Cardiac muscle cell (in vitro differentiated cells and primary cell): ENCODE data around the gene CNP. TPM values are rescaled to one million over a fixed set of nuclear protein-coding genes. Genes with fewer than 3 reads are reported as not detected.
"Not testable (repeated sequence)": the region's sequence is repeated elsewhere in the genome, so short reads cannot be mapped to it uniquely, and the experiment has no call there.

ENCODE experiments used
- DNase-seq, 2 donors: peaks; one replicate each; pipeline versions ENCODE4 v3.0.0 to v3.0.0-alpha.2; 2010 to 2017; ENCODE audit warnings: low read depth in 1 of 2, low spot score in 1 of 2
- H3K27ac ChIP-seq: fragments of 200-600 bp; sonication (generic); 2 replicates; pipeline ENCODE4 v1.5.1; 2016
- H3K27me3 ChIP-seq: fragments of 200-600 bp; sonication (generic); 2 replicates; pipeline ENCODE4 v1.6.0; 2016; ENCODE audit warnings: control low read depth
- H3K36me3 ChIP-seq: fragments of 200-600 bp; sonication (generic); 2 replicates; pipeline ENCODE4 v1.5.1; 2016; ENCODE audit warnings: control low read depth
- H3K4me1 ChIP-seq: fragments of 200-600 bp; sonication (generic); 2 replicates; pipeline ENCODE4 v1.8.1; 2017; ENCODE audit warnings: low read depth, mild to moderate bottlenecking, mixed run types
- H3K4me3 ChIP-seq: fragments of 200-600 bp; sonication (generic); 2 replicates; pipeline ENCODE4 v1.5.1; 2016; ENCODE audit warnings: mild to moderate bottlenecking
- H3K9me3 ChIP-seq: fragments of 200-600 bp; sonication (generic); 2 replicates; pipeline ENCODE4 v1.5.1; 2017; ENCODE audit warnings: low read depth, mild to moderate bottlenecking, control low read depth
- polyA plus RNA-seq: library from polyadenylated mRNA; unstranded; fragments of >200 nt; fragmentation: Nextera tagmentation; extraction: Ambion mirVana; gene quantifications from 2 replicates; pipeline ENCODE4 v1.2.1, GENCODE V29; 2016
- total RNA-seq: library from RNA; depleted of rRNA; stranded (reverse); fragments of >200 nt; gene quantifications from 2 replicates; pipeline ENCODE4 v1.2.3, GENCODE V29; 2016
- TF ChIP-seq, protein P1 (sequence below): IDR thresholded peaks from 2 replicates; pipeline ENCODE4 v1.5.1; 2012; ENCODE audit warnings: low read depth, mild to moderate bottlenecking, low read length

CNP gene
- total and polyA plus RNA-seq, 2 experiments from 2014 or later: 69.0 to 82.8 TPM

GRCh38 chr17:42009170-42009569 is 42.6 kb downstream of the CNP start:
- H3K27ac ChIP-seq: peak overlapping the region; percentile 47
- TF ChIP-seq, protein P1, sequence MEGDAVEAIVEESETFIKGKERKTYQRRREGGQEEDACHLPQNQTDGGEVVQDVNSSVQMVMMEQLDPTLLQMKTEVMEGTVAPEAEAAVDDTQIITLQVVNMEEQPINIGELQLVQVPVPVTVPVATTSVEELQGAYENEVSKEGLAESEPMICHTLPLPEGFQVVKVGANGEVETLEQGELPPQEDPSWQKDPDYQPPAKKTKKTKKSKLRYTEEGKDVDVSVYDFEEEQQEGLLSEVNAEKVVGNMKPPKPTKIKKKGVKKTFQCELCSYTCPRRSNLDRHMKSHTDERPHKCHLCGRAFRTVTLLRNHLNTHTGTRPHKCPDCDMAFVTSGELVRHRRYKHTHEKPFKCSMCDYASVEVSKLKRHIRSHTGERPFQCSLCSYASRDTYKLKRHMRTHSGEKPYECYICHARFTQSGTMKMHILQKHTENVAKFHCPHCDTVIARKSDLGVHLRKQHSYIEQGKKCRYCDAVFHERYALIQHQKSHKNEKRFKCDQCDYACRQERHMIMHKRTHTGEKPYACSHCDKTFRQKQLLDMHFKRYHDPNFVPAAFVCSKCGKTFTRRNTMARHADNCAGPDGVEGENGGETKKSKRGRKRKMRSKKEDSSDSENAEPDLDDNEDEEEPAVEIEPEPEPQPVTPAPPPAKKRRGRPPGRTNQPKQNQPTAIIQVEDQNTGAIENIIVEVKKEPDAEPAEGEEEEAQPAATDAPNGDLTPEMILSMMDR: peak; percentile 9
- DNase-seq: no peak

GRCh38 chr17:42010266-42010680 is 43.7 kb downstream of the CNP start:
- not testable (repeated sequence) for H3K36me3 ChIP-seq, H3K27me3 ChIP-seq, H3K9me3 ChIP-seq, H3K4me3 ChIP-seq, H3K27ac ChIP-seq, H3K4me1 ChIP-seq
- DNase-seq: peak in 1 of 2 donors; percentile 79

More at GRCh38 chr17:42009170-42009569, 42.6 kb downstream of the CNP start:
- no peaks in the 10 kb centered on the region for H3K36me3 ChIP-seq
- H3K9me3 ChIP-seq: no peaks in the 10 kb centered on the region
- H3K27me3 ChIP-seq: no peaks in the 10 kb centered on the region
- H3K4me1 ChIP-seq: no peaks in the 10 kb centered on the region
- no peak overlapping the region for H3K4me3 ChIP-seq

GRCh38 chr17:42010898-42011516 is 44.4 kb downstream of the CNP start:
- H3K27me3 ChIP-seq: no peaks in the 10 kb centered on the region
- peaks cover 4% of the 10 kb centered on the region for H3K4me1 ChIP-seq
- DNase-seq: peak in 1 of 2 donors; percentile 57
- H3K4me3 ChIP-seq: no peak overlapping the region
- TF ChIP-seq, protein P1: no peak
- H3K36me3 ChIP-seq: no peaks in the 10 kb centered on the region
- H3K9me3 ChIP-seq: no peaks in the 10 kb centered on the region
- peak overlapping the region; percentile 76 for H3K27ac ChIP-seq

- H3K27ac ChIP-seq: peak overlapping the region; percentile 76
- not testable (repeated sequence) for DNase-seq, H3K4me3 ChIP-seq, H3K27me3 ChIP-seq, H3K36me3 ChIP-seq, H3K9me3 ChIP-seq, H3K4me1 ChIP-seq
Observed at GRCh38 chr17:42012363-42012762, 45.8 kb downstream of the CNP start.

DNA sequence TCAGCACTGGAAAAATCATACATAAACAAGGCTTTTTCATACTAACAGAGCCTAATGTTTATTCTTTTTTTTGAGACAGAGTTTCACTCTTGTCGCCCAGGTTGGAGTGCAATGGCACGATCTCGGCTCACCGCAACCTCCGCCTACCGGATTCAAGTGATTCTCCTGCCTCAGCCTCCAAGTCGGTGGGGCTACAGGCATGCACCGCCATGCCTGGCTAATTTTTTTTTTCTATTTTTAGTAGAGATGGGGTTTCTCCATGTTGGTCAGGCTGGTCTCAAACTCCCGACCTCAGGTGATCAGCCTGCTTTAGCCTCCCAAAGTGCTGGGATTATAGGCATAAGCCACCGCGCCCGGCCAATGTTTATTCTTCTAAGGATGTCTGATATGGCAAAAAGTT is 47.1 kb downstream of the CNP start:
- DNase-seq, H3K9me3 ChIP-seq, H3K36me3 ChIP-seq, H3K27me3 ChIP-seq, H3K4me3 ChIP-seq: not testable (repeated sequence)
- H3K27ac ChIP-seq: peak overlapping the region; percentile 76
- peaks cover 13% of the 10 kb centered on the region for H3K4me1 ChIP-seq

- peak overlapping the region; percentile 64 for H3K4me3 ChIP-seq
- H3K36me3 ChIP-seq: no peaks in the 10 kb centered on the region
- H3K4me1 ChIP-seq: peaks cover 13% of the 10 kb centered on the region
- peak overlapping the region; percentile 94 for H3K27ac ChIP-seq
- no peaks in the 10 kb centered on the region for H3K27me3 ChIP-seq
- no peaks in the 10 kb centered on the region for H3K9me3 ChIP-seq
- DNase-seq: peak in 1 of 2 donors; percentile 33
- TF ChIP-seq, protein P1: no peak
Observed at GRCh38 chr17:42016411-42016831, 49.8 kb downstream of the CNP start.

DNA sequence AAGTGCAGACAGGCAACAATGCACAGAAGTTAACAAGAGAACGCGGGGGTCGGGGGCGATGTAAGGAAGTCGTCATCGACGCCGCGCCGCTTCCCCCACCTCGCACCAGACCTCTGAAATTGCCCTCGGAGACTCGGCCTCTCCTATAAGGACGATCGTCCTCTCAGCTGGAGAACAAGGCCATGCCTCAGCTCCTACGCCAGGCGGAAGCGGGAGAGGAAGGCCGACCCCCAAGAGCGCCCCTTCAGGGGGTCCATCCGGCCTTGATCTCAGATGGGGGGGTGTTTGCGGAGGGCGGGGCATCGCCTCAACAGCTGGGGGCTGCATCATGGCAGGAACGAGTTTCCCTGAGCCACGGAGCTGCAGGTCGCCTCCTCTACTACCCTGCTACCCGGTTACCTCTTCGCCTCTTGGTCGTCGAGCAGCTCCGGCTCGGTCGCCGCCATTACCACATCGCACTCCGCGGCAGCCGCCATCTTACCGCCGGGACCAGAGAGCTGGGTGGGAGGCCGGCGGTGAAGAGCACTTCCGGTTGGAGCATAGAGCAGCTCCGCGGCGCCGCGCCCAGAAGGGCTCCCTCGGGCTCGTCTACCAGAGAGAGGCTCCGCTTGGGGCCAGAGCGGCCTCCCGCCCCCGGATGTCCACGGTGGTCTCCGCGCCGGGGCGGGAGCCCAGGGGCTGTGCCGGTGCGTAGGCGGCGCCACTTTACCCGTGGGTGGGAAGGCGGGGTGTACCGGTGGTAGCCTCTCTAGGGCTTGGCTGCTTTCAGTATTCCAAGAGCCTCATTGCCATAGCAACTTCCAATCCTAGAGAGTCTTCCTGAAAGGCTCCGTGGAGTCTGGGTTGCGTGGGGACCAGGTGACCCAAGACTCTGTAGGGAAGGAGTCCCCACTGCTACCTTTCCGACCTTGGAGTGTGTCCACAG is 50.6 kb downstream of the CNP start, which contains the start of gene DNAJC7:
Gene DNAJC7, minus strand, starts transcription at position 499 of the 925 bp plus-strand sequence. Its CDS starts 23 bp downstream, at position 476.
- peak; percentile 94 to 96 for DNase-seq
- peak within 1 kb of the TSS; percentile 64 for H3K4me3 ChIP-seq
- peaks cover 3% of the 10 kb centered on the region for H3K36me3 ChIP-seq
- peak within 1 kb of the TSS; percentile 94 for H3K27ac ChIP-seq
- H3K9me3 ChIP-seq: no peaks in the 10 kb centered on the region
- peaks cover 13% of the 10 kb centered on the region for H3K4me1 ChIP-seq
- TF ChIP-seq, protein P1: no peak
- no peaks in the 10 kb centered on the region for H3K27me3 ChIP-seq
